ENCODE data around the gene TTYH2.
"Not testable (repeated sequence)": the region's sequence is repeated elsewhere in the genome, so short reads cannot be mapped to it uniquely, and the experiment has no call there.

The TTYH2 gene

GRCh38 chr17:74212913-74213791, at the start of gene TTYH2:
Gene TTYH2, plus strand, starts transcription at chr17:74213571. Its CDS starts 17 bp downstream, at chr17:74213588.
- no peak for FAIRE-seq

GRCh38 chr17:74163836-74164235, 49.5 kb upstream of the TTYH2 start:
- FAIRE-seq: no peak

GRCh38 chr17:74164446-74165045, 48.8 kb upstream of the TTYH2 start:
- no peak for FAIRE-seq

- no peak for FAIRE-seq
Measured at GRCh38 chr17:74165797-74166365, 47.5 kb upstream of the TTYH2 start.

- FAIRE-seq: no peak
Measured at GRCh38 chr17:74170924-74171323, 42.4 kb upstream of the TTYH2 start.

GRCh38 chr17:74172700-74173099, 40.7 kb upstream of the TTYH2 start:
- FAIRE-seq: no peak

- FAIRE-seq: no peak
Measured at GRCh38 chr17:74176546-74177001, 36.8 kb upstream of the TTYH2 start.

- FAIRE-seq: no peak
Measured at GRCh38 chr17:74177018-74177450, 36.3 kb upstream of the TTYH2 start.

- FAIRE-seq: no peak
Measured at GRCh38 chr17:74179576-74179975, 33.8 kb upstream of the TTYH2 start.

- FAIRE-seq: no peak
Measured at GRCh38 chr17:74180336-74180735, 33.0 kb upstream of the TTYH2 start.

GRCh38 chr17:74181341-74181740, 32.0 kb upstream of the TTYH2 start:
- FAIRE-seq: no peak

GRCh38 chr17:74182041-74182723, 31.2 kb upstream of the TTYH2 start:
- FAIRE-seq: no peak

GRCh38 chr17:74183411-74183810, 30.0 kb upstream of the TTYH2 start:
- FAIRE-seq: no peak

GRCh38 chr17:74185571-74186185, 27.7 kb upstream of the TTYH2 start:
- FAIRE-seq: no peak

GRCh38 chr17:74186498-74186897, 26.9 kb upstream of the TTYH2 start:
- FAIRE-seq: no peak

GRCh38 chr17:74187761-74188160, 25.6 kb upstream of the TTYH2 start:
- FAIRE-seq: no peak

- not testable (repeated sequence) for FAIRE-seq
Measured at GRCh38 chr17:74188687-74189086, 24.7 kb upstream of the TTYH2 start.

GRCh38 chr17:74190154-74190553, 23.2 kb upstream of the TTYH2 start:
- FAIRE-seq: no peak

GRCh38 chr17:74190807-74191406, 22.5 kb upstream of the TTYH2 start:
- no peak for FAIRE-seq

GRCh38 chr17:74192950-74193781, 20.2 kb upstream of the TTYH2 start:
- no peak for FAIRE-seq

- FAIRE-seq: no peak
Measured at GRCh38 chr17:74194682-74195081, 18.7 kb upstream of the TTYH2 start.

Data from endometrium (tissue), 2 donors.